Measurements from ENCODE around the gene NSD2.

DNA sequence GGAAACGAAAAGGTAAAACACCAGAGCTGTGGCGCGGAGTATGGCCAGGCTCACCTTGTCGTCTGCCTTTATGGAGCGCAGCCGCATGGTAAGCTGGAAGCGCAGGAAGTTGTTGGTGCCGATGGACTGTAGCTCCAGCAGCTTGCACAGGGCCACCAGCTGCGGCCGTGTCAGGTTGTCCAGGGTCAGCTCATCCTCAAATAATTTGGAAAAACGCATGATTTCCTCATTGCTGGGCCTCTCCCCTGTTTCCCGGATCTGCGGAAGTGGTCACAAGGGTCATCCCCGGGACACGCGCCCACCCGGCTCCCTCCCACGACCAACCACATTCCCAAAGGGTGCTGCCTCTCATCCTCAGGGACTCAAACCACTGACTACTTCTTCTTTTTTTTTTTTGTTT is 38.5 kb upstream of the NSD2 start:
- no peak for TF ChIP-seq POLR2AphosphoS5 (IDR thresholded peaks at IDR 0.05; ENCODE audit: low read depth, low read length)
- no peak for TF ChIP-seq TAF1 (IDR thresholded peaks at IDR 0.05; ENCODE audit: borderline replicate concordance, insufficient read depth, low read length)
- TF ChIP-seq SIN3A (IDR thresholded peaks at IDR 0.05; ENCODE audit: borderline replicate concordance, insufficient read depth, low read length), result no peak
- no peak for TF ChIP-seq REST (IDR thresholded peaks at IDR 0.05; ENCODE audit: insufficient read depth in 1 of 2, low read depth in 2 of 2, low read length in 2 of 2)
- TF ChIP-seq FOXP2 (optimal IDR thresholded peaks at IDR 0.05; ENCODE audit: borderline replicate concordance, extremely low read depth, extremely low read length, insufficient read depth), result no peak

Data from PFSK-1 (cell line).